Muscle layer of duodenum (tissue), 2 donors: ENCODE measurements around the gene OPCML.

Experiments
- H3K27ac ChIP-seq: one replicate; pipeline ENCODE4 v1.7.0; 2013; ENCODE audit warnings: mild to moderate bottlenecking, low read length
- H3K27me3 ChIP-seq: one replicate; pipeline ENCODE4 v1.7.0; 2013; ENCODE audit warnings: low read depth, mild to moderate bottlenecking, control low read depth, low read length
- H3K36me3 ChIP-seq, 2 donors: one replicate each; pipeline ENCODE4 v1.7.0; 2013; ENCODE audit warnings: low read length in 2 of 2, control low read depth in 1 of 2, mild to moderate bottlenecking in 1 of 2; ENCODE audit not compliant: insufficient read depth in 2 of 2, control insufficient read depth in 1 of 2
- H3K4me1 ChIP-seq, 2 donors: one replicate each; pipeline ENCODE4 v1.7.0; 2013; ENCODE audit warnings: low read length in 2 of 2, mild to moderate bottlenecking in 2 of 2, control low read depth in 1 of 2, moderate library complexity in 1 of 2; ENCODE audit not compliant: insufficient read depth in 2 of 2, control insufficient read depth in 1 of 2
- H3K4me3 ChIP-seq, 2 donors: one replicate each; pipeline ENCODE4 v1.7.0; 2013; ENCODE audit warnings: low read length in 2 of 2, low read depth in 1 of 2, mild to moderate bottlenecking in 1 of 2
- H3K9me3 ChIP-seq, 2 donors: one replicate each; pipeline ENCODE4 v1.7.0; 2013; ENCODE audit warnings: low read length in 2 of 2, control low read depth in 1 of 2, mild to moderate bottlenecking in 1 of 2; ENCODE audit not compliant: control insufficient read depth in 1 of 2
- donor health status: healthy.

Gene OPCML

DNA sequence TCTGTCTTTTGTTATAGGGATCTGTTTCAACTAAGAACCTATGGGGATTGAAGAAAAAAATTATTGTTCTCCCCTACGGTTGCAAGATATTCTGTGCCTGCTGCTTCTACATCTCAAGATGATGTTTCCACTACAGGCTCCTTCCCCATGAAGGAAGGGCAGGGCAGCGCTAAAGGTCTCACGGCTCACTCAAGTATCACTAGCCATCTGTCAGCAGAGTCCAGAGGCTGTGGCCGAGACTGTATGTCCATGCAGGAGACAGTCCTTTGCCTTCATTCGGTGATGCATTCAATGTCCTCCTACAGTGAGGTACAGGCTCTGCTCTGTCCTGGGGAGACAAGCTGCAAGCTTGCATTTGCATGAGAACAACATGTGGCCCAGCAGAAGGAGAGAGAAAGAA is 518.0 kb downstream of the OPCML start:
- Histone ChIP-seq H3K27me3 (no peaks in the 10 kb centered on the region), H3K9me3 (no peaks in the 10 kb centered on the region), H3K4me1 (no peaks in the 10 kb centered on the region), H3K27ac (no peak overlapping the region), H3K36me3 (no peaks in the 10 kb centered on the region), H3K4me3 (no peak overlapping the region)

DNA sequence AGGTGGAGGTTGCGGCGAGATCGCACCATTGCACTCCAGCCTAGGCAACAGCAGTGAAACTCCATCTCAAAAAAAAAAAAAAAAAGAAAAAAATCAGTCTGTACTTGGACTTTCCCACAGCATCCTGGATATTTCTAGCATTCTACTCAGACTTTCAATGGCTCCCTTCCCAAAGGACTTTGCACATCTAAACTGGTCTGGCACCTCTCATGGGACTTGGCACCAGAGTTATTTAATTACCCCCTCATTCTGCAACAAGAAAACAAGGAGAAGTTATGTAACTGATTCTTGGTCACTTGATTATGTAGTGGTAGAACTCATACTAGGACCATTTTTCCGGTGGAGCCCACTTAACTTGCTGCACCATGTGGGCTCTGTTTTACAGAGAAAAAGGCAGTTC is 519.5 kb downstream of the OPCML start:
- Histone ChIP-seq H3K4me1 (no peaks in the 10 kb centered on the region), H3K36me3 (no peaks in the 10 kb centered on the region), H3K9me3 (no peaks in the 10 kb centered on the region), H3K27me3 (no peaks in the 10 kb centered on the region), H3K4me3 (no peak overlapping the region), H3K27ac (no peak overlapping the region)

DNA sequence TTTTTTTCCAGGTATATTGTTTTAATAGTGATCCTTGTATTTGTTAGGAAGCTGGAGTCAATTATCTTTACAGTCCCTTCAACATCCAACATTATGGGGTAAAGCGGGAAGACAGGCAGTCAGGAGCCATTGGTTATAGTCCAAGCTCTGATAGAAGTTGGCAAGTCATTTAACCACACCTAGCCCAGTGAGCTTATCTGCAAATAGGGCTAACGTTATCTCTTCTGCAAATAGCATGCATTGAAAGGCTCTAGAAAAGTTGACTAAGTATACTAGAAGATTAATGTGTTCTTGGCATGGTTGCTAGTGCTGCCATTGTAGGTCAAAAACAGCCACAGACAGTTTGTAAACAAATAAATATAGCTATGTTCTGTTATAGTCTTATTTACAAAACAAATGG is 520.7 kb downstream of the OPCML start:
- no peaks in the 10 kb centered on the region for H3K36me3 ChIP-seq

DNA sequence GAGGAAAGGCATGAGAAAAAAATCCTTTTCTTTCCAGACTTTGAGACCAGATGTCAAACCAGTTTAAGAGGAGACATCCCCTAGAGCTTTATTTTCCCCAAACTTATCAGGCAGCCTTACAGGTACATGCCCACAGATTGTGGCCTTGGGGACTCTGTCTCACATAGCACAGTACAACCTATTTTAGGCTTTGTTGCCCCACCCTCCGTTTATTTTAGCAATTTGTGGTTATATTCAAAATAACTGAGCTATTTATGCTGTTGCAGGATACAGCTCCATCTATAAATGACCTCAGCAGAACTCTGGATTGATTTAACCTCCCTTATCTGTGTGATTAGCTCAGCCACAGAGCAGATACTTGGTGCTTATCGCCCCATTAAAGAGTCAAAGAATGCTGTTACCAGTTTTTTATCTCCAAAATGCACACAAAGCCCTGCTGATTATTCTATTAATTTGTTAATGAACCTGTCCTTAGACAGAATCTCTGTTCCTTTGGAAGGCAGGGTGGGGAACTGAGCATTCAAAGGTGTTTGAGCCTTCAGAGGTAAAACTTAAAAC is 525.2 kb downstream of the OPCML start:
- no peaks in the 10 kb centered on the region for H3K27me3 ChIP-seq
- H3K4me3 ChIP-seq = no peak overlapping the region
- no peaks in the 10 kb centered on the region for H3K9me3 ChIP-seq
- H3K27ac ChIP-seq = no peak overlapping the region
- H3K36me3 ChIP-seq = no peaks in the 10 kb centered on the region
- H3K4me1 ChIP-seq = no peaks in the 10 kb centered on the region

More for the DNA sequence above, 520.7 kb downstream of the OPCML start:
- Histone ChIP-seq H3K4me1 (no peaks in the 10 kb centered on the region), H3K9me3 (no peaks in the 10 kb centered on the region), H3K27ac (no peak overlapping the region), H3K4me3 (no peak overlapping the region), H3K27me3 (no peaks in the 10 kb centered on the region)

DNA sequence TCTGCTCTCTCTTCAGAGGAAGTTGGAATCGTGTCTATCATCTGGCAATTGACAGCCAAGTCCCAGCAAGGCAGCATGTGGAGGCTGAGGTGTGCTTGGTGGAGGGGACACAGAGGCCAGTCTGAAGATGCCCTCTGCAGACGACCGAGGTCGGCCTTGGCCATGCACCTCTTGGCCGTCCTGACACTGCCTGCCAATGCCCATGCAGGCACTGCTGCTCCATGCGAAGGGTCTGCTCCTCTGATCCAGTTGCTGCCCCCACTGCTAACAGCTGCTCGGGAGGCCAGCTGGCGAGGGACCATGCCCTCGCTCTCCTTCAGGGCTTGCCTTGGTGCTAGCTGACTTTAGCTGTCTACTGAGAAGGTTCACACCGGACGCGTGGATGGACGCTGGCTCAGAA is 527.9 kb downstream of the OPCML start:
- Histone ChIP-seq H3K4me1 (no peaks in the 10 kb centered on the region), H3K36me3 (no peaks in the 10 kb centered on the region), H3K27ac (no peak overlapping the region), H3K9me3 (no peaks in the 10 kb centered on the region), H3K27me3 (no peaks in the 10 kb centered on the region), H3K4me3 (no peak overlapping the region)

DNA sequence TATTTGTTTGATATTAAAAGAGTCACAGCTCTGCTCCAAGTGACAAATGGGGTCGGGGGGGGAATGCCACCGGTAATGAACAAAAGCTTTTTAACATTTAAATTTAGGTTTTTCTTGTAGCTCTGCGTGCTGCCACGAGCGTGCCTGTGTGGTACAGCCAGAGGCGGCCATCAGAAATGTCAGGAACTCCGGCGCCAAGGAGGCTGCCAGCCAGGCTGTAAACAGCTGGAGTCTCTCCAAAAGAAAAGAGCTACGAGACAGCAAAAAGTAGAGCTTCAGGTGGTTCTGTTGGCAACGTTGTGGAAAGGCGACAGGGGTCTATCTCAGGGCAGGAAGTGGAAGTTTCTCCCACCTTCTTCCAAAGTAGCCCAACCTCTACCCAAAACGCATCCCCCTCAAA is 532.8 kb downstream of the OPCML start:
- H3K4me1 ChIP-seq = no peaks in the 10 kb centered on the region
- no peak overlapping the region for H3K27ac ChIP-seq
- H3K36me3 ChIP-seq = no peaks in the 10 kb centered on the region
- H3K4me3 ChIP-seq = no peak overlapping the region
- H3K9me3 ChIP-seq = no peaks in the 10 kb centered on the region
- H3K27me3 ChIP-seq = no peaks in the 10 kb centered on the region

DNA sequence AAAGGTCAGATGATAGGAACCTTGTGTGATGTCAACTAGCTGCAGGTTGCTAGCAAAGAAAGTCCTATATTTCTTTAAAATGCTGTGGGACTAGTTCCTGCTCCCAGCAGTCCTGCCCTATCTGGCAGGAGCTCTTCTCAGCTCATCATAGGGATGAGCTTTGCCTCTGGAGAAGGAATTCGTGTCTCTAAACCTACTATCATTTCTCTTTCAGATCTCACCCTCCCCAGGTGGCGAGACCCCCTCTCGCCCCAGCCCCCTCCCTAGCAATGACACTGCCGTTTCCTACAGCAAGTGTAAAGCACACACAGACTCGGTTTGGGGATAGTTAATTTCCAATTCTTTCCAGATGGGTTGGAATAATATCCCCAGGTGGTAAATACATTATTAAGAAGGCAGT is 533.3 kb downstream of the OPCML start:
- no peaks in the 10 kb centered on the region for H3K36me3 ChIP-seq
- H3K9me3 ChIP-seq = no peaks in the 10 kb centered on the region
- H3K4me3 ChIP-seq = no peak overlapping the region
- H3K27me3 ChIP-seq = no peaks in the 10 kb centered on the region
- no peak overlapping the region for H3K27ac ChIP-seq
- peaks cover 0 to 5% of the 10 kb centered on the region in 2 donors for H3K4me1 ChIP-seq

DNA sequence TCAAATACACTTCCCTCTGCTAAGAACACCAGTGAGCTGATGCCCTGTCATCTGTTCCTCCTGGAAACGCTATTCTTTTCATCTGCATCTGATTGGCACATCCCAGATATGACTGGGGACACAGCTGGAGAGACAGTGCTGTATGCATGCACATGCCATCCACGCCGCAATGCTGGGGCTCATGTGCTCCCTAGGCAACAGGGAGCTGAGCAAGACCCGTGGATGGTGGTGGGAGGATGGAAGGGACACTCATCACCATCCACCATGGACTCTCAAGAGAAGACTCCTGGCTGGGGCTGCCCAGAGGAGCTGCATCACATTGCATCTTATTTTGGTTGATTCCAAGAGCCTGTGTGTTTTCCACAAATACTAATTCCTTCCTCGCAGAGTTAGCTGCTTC is 534.9 kb downstream of the OPCML start:
- peaks cover 0 to 6% of the 10 kb centered on the region in 2 donors for H3K4me1 ChIP-seq
- peaks cover 10% of the 10 kb centered on the region for H3K27me3 ChIP-seq
- no peaks in the 10 kb centered on the region for H3K36me3 ChIP-seq
- no peak overlapping the region for H3K4me3 ChIP-seq
- no peaks in the 10 kb centered on the region for H3K9me3 ChIP-seq
- no peak overlapping the region for H3K27ac ChIP-seq

DNA sequence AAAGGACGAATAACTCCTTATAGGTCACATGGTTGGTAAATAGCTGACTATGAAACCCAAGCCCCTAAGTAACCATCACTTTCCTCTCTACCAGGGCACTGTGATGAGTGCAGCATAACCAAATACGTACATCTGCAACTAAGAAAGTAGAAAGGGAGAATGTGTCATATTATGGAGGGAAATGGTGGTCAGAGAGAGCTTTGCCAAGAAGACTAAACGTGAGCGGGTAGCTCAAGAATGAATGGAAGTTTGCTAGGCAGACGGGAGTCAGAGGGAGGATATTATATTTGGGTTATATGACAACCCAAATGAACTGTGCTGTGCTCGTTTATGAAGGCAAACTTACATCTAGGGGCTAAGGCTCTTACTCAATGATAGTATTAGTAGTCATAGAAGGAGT is 537.3 kb downstream of the OPCML start:
- Histone ChIP-seq H3K27me3 (peaks cover 10% of the 10 kb centered on the region), H3K36me3 (no peaks in the 10 kb centered on the region), H3K27ac (no peak overlapping the region), H3K4me3 (no peak overlapping the region), H3K9me3 (no peaks in the 10 kb centered on the region), H3K4me1 (peaks cover 0 to 6% of the 10 kb centered on the region in 2 donors)

DNA sequence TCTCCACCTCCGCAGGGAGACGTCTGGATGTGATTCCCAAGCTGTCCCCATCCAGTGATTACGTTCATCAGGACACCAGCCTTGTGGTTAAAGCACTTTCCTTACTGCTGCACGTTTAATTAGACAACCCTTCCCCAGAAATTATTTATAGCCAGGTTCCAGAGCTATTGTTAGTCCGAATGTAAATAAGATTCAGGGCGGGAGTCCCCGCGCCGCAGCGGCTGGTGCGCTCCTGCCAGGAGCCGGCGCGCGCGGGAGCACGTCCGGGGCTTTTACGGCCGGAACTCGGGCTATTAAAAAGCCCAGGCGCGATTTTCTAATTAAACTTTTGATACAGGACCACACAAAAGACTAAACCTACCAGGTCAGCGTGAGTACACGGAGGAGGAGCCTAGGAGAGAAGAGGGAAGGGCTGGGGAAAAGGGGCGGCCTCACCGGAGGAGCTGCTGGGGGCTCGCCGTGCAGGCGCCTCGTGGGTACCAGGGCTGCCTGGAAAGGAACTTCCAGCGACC is 538.3 kb downstream of the OPCML start:
- Histone ChIP-seq H3K4me1 (peaks cover 0 to 6% of the 10 kb centered on the region in 2 donors), H3K9me3 (no peaks in the 10 kb centered on the region), H3K27ac (no peak overlapping the region), H3K36me3 (no peaks in the 10 kb centered on the region), H3K27me3 (peaks cover 10% of the 10 kb centered on the region), H3K4me3 (peak overlapping the region in 1 of 2 donors; percentile 42)

DNA sequence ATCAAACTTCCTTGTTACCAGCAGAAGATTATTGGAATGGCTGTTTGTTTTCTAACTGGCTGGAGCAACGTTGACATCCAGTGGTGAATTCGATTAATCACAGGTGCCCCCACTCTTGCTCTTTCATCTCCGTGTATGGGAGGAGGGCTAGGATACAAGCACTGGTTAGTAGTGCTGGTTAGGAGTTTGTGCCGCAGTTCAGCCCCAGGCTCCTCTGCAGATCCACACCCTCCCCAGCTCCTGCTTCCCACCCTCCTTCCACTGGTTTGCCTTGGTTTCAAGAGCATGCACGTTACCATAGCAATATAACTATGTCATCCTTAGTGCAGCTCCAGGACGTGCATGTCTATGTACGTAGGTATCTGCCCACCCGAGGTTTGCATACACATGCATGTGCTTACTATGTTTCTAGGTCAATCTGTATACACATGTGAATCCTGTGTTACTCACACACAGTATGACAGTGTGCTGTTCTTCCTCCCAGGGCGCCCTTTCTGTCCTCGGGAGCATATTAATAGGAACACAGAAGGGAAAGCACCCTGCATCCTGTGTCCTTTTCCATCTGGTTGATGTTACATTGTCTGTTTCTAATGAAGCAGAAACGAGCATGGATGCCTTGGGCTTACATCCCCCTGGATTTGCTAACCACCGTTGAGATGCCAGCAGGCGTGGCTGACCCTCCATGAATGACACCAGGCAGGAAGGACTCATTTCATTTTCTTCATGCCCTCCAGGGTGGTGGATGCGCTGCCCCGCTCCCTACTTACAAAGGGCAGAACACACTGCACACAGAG is 539.3 kb downstream of the OPCML start:
- Histone ChIP-seq H3K4me1 (peaks cover 0 to 6% of the 10 kb centered on the region in 2 donors), H3K9me3 (no peaks in the 10 kb centered on the region), H3K4me3 (no peak overlapping the region), H3K36me3 (no peaks in the 10 kb centered on the region), H3K27me3 (peaks cover 10% of the 10 kb centered on the region), H3K27ac (no peak overlapping the region)
